Activated CD4-positive, alpha-beta T cell treated with anti-CD3 and anti-CD28 coated beads, Interleukin-2, amount 50 U/mL, for 4 hours (primary cell): ENCODE measurements around the gene GREB1L.

ENCODE experiments used
- DNase-seq, 2 experiments: peaks; one replicate each; pipeline ENCODE4 v3.0.0-alpha.2; 2020

Gene GREB1L

DNA sequence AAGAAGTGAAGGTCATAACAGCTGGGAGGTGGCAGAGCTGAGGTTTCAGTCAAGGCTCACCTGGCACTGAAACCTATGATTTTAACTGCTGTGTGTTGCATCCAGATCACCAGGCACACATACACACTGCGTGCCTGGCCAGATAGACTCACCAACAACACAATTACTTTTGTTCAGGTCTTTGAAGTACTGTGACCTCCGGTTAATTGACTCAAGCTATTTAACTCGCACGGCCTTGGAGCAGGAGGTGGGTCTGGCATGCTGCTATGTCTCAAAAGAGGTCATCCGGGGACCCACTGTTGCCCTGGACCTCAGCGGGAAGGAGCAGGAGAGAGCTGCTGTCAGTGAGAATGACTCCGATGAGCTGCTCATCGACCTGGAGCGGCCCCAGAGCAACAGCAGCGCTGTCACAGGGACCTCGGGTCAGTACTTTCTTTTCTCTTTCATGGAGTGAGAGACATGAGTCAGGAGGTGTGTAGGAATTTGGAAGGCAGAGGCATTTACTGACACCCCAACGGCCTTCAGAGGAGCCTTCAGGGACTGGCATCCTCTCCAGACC, 254.3 kb downstream of the GREB1L start:
- no peak for DNase-seq

DNA sequence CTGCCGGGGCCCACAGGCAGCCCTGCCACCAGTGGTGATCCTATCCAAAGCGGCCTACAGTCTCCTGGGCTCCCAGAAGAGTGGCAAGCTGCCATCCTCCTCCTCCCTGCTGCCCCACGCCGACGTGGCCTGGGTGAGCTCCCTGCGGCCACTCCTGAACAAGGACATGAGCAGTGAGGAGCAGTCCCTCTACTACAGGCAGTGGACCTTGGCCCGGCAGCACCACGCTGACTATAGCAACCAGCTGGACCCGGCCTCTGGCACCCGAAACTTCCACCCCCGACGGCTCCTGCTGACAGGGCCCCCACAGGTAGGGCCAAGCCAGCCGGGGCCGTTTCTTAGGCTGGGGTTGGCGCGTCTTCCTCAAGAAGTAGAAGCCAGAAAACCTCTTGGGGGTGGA, 258.0 kb downstream of the GREB1L start:
- DNase-seq: no peak

- DNase-seq: no peak
These were observed 260.6 kb downstream of the GREB1L start for GRCh38 chr18:21502661-21503060.

- no peak for DNase-seq
These were observed 266.1 kb downstream of the GREB1L start for GRCh38 chr18:21507913-21508701.

DNA sequence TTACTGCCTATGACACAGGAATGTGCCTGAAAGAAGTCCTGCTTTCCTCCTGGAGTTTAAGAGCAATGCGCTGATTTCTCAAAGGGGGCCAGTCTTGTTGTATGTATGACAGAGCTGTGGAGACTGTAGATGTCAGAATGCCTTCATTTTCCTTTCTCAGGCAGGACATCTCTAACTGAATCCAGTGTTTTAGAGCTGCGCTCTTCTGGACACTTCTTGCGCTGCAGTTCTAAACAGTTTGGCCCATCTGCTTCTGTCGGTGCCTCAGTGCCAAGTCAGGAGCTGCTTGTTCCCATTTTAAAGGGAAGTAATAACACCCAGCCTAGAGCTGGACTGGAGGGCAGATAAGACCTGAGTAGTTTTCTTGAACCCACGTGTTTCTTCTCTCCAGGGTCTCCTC, 267.0 kb downstream of the GREB1L start:
- no peak for DNase-seq

GRCh38 chr18:21513292-21513691, 271.3 kb downstream of the GREB1L start:
- no peak for DNase-seq

GRCh38 chr18:21513741-21514140, 271.7 kb downstream of the GREB1L start:
- no peak for DNase-seq

GRCh38 chr18:21522530-21522929, 280.5 kb downstream of the GREB1L start:
- DNase-seq: no peak

DNA sequence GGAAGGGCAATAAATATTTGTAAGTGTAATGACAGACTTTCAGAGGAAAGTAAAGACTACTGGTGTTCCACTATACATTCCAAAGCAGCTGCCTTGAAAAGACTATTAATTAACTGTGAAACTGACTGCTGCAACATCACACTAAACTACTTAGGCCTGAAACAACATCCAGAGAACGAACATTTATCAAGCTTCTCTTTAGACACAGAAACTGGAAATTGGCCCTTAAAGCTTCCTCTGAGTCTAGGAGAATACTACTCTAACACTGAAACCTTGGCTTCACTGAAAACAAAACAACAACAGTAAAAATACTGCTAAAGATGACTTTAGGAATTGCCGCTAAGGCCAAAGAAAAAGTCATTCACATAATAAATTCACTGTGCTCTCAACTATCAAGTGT, 283.9 kb downstream of the GREB1L start:
- DNase-seq: no peak

DNA sequence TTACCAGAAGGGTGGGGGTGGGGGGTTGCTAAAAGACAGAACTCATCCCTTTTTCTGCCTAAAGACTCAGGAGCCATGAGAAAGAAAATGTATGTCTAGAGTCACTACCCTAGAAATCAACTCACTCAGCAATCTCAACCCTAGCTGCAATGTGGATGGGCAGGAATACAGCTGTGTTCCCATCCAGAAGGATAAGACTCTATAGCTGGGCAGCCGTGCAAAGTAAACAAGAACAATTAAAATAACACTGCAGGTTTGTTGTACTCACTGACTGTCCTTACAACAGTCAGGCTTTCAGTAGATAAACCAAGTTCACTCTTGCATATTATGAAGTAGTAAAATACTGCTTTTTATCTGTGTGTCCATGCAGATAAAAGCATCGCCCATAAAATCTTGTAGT, 284.4 kb downstream of the GREB1L start:
- no peak for DNase-seq

- no peak for DNase-seq
These were observed 292.3 kb downstream of the GREB1L start for GRCh38 chr18:21534327-21534726.

DNA sequence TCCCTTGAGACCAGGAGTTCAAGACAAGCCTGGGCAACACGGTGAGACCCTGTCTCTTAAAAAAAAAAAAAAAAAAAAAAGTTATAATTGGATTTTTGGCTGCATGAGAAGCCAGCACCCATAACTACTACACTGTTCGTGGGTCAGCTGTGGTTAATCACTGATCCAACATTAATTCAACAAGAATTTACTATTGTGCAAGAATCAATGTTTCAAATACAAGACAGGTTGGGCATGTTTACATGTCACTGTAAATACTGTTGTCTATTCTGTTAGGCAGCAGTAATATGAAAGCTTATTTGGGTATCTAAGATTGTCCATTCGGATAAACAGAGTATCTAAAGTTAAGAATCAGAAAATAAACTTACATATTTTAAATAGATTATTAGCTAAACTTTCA, 296.2 kb downstream of the GREB1L start:
- DNase-seq: no peak

DNA sequence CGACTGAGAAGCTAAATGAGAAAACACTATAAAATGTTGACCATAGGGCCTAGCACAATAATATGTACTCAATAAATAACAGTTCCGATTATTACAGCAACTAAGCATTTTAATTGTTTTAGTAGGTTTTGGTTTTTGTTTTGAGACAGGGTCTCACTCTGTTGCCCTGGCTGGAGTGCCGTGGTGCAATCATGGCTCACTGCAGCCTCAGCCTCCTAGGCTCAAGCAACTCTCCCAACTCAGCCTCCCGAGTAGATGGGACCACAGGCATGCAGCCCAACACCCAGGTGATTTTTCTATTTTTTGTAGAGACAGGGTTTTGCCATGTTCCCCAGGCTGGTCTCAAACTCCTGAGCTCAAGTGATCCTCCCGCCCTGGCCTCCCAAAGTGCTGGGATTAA, 304.4 kb downstream of the GREB1L start:
- DNase-seq: no peak

DNA sequence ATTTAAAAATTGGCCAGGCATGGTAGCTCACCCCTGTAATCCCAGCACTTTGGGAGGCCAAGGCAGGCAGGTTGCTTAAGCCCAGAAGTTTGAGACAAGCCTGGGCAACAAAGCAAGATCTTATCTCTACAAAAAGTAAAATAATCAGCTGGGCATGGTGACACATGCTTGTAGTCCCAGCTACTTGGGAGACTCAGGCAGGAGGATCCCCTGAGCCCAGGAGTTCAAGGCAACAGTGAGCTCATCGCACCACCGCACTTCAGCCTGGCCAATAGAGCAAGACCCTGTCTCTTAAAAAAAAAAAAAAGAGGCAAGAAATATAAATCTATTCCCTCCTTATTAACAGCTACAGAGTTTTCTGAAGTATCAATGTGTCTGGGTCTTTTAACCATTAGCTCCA, 306.6 kb downstream of the GREB1L start:
- no peak for DNase-seq

DNA sequence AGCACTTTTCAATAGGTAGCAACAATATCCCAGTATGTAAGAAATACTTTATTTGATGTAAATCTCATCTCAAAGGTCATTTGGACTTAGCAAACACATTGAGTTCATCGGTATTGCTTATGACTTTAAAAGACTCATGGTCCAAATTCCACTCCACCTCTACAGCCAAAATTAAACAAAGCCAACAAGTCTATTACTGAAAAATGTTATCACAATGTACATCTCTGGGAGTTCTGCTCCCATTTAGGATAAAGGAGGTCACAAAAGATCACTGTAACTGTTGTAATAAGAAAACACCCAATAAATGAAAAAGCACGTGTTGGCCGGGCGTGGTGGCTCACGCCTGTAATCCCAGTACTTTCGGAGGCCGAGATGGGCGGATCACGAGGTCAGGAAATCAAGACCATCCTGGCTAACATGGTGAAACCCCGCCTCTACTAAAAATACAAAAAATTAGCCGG, 308.5 kb downstream of the GREB1L start:
- no peak for DNase-seq

DNA sequence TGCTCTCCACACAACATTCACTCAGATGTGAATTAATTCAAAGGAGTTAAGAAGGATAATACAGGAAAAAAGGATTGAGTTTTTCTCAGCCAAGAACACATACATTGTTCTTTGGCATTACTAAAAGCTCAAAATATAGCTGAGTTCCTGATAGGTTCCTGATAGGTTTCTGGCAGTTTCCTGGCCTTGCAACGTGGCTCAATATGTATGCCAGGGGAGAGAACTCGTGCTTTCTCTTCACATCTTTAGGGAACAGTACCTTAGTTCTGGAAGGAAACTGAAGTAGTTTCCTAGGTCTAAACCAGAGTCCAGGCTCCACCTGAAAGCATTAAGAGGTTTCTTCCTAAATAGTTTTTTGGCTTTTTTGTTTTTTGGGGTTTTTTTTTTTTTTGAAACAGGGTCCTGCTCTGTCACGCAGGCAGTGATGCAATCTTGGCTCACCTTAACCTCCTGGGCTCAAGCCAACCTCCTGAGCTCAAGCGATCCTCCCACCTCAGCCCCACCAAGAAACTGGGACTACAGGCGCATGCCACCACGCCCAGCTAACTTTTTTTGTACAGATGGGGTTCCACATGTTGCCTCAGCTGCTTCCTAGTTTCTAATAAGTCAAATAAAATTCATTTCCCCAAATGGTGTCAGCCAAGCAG, 315.7 kb downstream of the GREB1L start:
- no peak for DNase-seq

- DNase-seq: no peak
These were observed 317.2 kb downstream of the GREB1L start for GRCh38 chr18:21559195-21559594.

DNA sequence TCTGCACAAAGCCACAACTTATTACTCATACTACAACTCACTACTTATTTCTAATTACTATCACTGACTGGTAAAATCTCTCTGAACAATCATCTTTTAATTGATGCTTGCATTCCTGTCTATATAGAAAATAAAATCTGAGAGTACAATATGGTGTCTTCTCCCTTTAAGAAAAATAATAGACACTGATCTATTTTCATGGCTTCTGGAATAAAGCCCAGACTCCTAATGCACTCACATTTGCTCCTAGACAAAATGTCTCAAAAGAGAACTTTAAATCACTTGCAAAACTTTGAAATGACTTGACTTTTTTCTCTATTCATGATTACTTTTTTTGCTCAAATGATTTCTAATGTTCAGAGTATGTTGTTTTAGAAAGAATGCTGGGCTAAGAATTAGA, 329.7 kb downstream of the GREB1L start:
- no peak for DNase-seq
